Measurements from ENCODE around the gene ZDHHC18. TPM values are rescaled to one million over a fixed set of nuclear protein-coding genes. Genes with fewer than 3 reads are reported as not detected.
A peak's percentile ranks its signal among the peaks of the same experiment; 100 is the strongest.

Gene ZDHHC18
- total RNA-seq = 24.2 and 27.0 TPM in 2 replicates

GRCh38 chr1:26826261-26827105 lies at the start of gene ZDHHC18:
ZDHHC18 (plus strand) TSS chr1:26826688; CDS start chr1:26826805, 117 bp downstream.
- Histone ChIP-seq H3K4me3 (ENCODE audit: low read depth, low read length) (peak within 1 kb of the TSS; percentile 79), H3K36me3 (ENCODE audit: control insufficient read depth, insufficient read depth, low read length) (no peaks in the 10 kb centered on the region), H3K27me3 (ENCODE audit: control insufficient read depth, insufficient read depth, low read length) (no peaks in the 10 kb centered on the region)
- no peak for DNase-seq (ENCODE audit: low read depth)
- no peak for TF ChIP-seq CTCF (IDR thresholded peaks at IDR 0.05; ENCODE audit: insufficient read depth, low read length, poor library complexity, severe bottlenecking)

DNA sequence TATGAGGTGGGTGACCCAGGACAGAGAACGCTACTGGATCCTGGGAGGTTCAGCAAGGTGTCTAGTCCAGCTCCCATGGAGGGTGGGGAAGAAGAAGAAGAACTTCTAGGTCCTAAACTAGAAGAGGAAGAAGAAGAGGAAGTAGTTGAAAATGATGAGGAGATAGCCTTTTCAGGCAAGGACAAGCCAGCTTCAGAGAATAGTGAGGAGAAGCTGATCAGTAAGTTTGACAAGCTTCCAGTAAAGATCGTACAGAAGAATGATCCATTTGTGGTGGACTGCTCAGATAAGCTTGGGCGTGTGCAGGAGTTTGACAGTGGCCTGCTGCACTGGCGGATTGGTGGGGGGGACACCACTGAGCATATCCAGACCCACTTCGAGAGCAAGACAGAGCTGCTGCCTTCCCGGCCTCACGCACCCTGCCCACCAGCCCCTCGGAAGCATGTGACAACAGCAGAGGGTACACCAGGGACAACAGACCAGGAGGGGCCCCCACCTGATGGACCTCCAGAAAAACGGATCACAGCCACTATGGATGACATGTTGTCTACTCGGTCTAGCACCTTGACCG lies 47.3 kb upstream of the ZDHHC18 start:
- DNase-seq (ENCODE audit: low read depth) = no peak
- no peak for TF ChIP-seq CTCF (IDR thresholded peaks at IDR 0.05; ENCODE audit: insufficient read depth, low read length, poor library complexity, severe bottlenecking)
- Histone ChIP-seq H3K27me3 (ENCODE audit: control insufficient read depth, insufficient read depth, low read length) (no peaks in the 10 kb centered on the region), H3K36me3 (ENCODE audit: control insufficient read depth, insufficient read depth, low read length) (peaks cover 11% of the 10 kb centered on the region), H3K4me3 (ENCODE audit: low read depth, low read length) (no peak overlapping the region)

DNA sequence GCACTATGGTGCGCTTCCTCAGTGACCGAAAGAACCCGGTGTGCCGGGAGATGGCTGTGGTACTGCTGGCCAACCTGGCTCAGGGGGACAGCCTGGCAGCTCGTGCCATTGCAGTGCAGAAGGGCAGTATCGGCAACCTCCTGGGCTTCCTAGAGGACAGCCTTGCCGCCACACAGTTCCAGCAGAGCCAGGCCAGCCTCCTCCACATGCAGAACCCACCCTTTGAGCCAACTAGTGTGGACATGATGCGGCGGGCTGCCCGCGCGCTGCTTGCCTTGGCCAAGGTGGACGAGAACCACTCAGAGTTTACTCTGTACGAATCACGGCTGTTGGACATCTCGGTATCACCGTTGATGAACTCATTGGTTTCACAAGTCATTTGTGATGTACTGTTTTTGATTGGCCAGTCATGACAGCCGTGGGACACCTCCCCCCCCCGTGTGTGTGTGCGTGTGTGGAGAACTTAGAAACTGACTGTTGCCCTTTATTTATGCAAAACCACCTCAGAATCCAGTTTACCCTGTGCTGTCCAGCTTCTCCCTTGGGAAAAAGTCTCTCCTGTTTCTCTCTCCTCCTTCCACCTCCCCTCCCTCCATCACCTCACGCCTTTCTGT lies 46.0 kb upstream of the ZDHHC18 start:
- no peak for DNase-seq (ENCODE audit: low read depth)
- peaks cover 4% of the 10 kb centered on the region for H3K36me3 ChIP-seq (ENCODE audit: control insufficient read depth, insufficient read depth, low read length)
- H3K27me3 ChIP-seq (ENCODE audit: control insufficient read depth, insufficient read depth, low read length) = no peaks in the 10 kb centered on the region
- TF ChIP-seq CTCF (IDR thresholded peaks at IDR 0.05; ENCODE audit: insufficient read depth, low read length, poor library complexity, severe bottlenecking) = no peak
- no peak overlapping the region for H3K4me3 ChIP-seq (ENCODE audit: low read depth, low read length)

DNA sequence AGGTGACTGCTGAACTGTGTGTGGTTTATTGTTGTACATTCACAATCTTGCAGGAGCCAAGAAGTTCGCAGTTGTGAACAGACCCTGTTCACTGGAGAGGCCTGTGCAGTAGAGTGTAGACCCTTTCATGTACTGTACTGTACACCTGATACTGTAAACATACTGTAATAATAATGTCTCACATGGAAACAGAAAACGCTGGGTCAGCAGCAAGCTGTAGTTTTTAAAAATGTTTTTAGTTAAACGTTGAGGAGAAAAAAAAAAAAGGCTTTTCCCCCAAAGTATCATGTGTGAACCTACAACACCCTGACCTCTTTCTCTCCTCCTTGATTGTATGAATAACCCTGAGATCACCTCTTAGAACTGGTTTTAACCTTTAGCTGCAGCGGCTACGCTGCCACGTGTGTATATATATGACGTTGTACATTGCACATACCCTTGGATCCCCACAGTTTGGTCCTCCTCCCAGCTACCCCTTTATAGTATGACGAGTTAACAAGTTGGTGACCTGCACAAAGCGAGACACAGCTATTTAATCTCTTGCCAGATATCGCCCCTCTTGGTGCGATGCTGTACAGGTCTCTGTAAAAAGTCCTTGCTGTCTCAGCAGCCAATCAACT lies 45.2 kb upstream of the ZDHHC18 start:
- TF ChIP-seq CTCF (IDR thresholded peaks at IDR 0.05; ENCODE audit: insufficient read depth, low read length, poor library complexity, severe bottlenecking) = no peak
- Histone ChIP-seq H3K36me3 (ENCODE audit: control insufficient read depth, insufficient read depth, low read length) (peaks cover 4% of the 10 kb centered on the region), H3K27me3 (ENCODE audit: control insufficient read depth, insufficient read depth, low read length) (no peaks in the 10 kb centered on the region), H3K4me3 (ENCODE audit: low read depth, low read length) (no peak overlapping the region)
- DNase-seq (ENCODE audit: low read depth) = no peak

DNA sequence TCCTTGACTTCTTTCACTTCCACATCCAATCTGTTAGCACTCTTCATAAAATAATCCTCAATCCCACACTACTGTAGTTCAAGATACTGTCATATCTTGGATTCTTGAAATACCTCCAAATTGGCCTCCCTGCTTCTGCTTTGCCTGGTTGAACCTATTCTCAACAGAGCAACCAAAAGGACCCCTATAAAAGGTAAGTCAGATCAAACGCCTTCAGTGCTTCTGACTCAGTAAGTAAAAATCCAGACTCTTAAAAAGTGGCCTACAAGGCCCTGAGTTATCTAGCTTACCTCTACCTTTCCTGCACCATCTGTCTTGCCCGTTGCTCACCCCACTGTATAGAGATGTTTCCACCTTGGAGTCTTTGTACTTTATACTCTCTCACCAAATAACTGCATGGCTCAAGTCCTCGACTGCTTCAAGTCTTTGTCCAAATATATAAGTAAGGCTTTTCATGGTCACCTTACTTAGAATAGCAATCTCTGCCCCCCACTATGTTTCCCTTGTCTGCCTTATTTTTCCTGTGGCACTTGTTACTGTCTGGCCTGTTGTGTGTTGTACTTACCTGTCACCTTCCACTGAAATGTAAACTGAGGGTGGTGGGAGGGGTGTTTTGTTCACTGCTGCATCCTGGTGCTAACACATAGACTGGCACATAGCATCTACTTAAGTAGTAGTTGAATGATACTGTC lies 43.8 kb upstream of the ZDHHC18 start:
- Histone ChIP-seq H3K27me3 (ENCODE audit: control insufficient read depth, insufficient read depth, low read length) (no peaks in the 10 kb centered on the region), H3K36me3 (ENCODE audit: control insufficient read depth, insufficient read depth, low read length) (peaks cover 4% of the 10 kb centered on the region), H3K4me3 (ENCODE audit: low read depth, low read length) (no peak overlapping the region)
- no peak for TF ChIP-seq CTCF (IDR thresholded peaks at IDR 0.05; ENCODE audit: insufficient read depth, low read length, poor library complexity, severe bottlenecking)
- no peak for DNase-seq (ENCODE audit: low read depth)

All from kidney epithelial cell (primary cell).